ENCODE results near the gene IL12RB1. TPM values are rescaled to one million over a fixed set of nuclear protein-coding genes. Genes with fewer than 3 reads are reported as not detected.

IL12RB1 gene
- total and polyA plus RNA-seq, 2 donors (not counting 3 experiments of a cell fraction or from before 2014, with no cell fraction given): not detected

GRCh38 chr19:18058208-18059009 is 28.3 kb downstream of the IL12RB1 start:
- Histone ChIP-seq H2AFZ (ENCODE audit: low read depth, low read length) (peak overlapping the region; percentile 84), H3K36me3 (ENCODE audit: control insufficient read depth in 2 of 2, extremely low read depth in 1 of 2, insufficient read depth in 2 of 2, low read length in 2 of 2) (no peaks in the 10 kb centered on the region), H3K4me2 (ENCODE audit: insufficient read depth, low read length) (peak overlapping the region; percentile 31), H3K4me1 (ENCODE audit: control insufficient read depth, extremely low read depth, insufficient read depth, low read length) (peaks cover 5% of the 10 kb centered on the region), H4K20me1 (replicated peaks; ENCODE audit: control insufficient read depth, extremely low read depth, insufficient read depth, low read length) (no peaks in the 10 kb centered on the region), H3K27ac (ENCODE audit: insufficient read depth, low read depth, low read length) (no peak overlapping the region), H3K27me3 (ENCODE audit: control insufficient read depth in 2 of 2, insufficient read depth in 2 of 2, low read length in 2 of 2) (no peaks in the 10 kb centered on the region), H3K79me2 (ENCODE audit: control insufficient read depth, insufficient read depth, low read length) (no peaks in the 10 kb centered on the region), H3K9me3 (replicated peaks; ENCODE audit: control insufficient read depth, insufficient read depth, low read length) (no peaks in the 10 kb centered on the region), H3K4me3 (replicated peaks in 1 of 3; ENCODE audit: insufficient read depth in 1 of 3, low read depth in 1 of 3, low read length in 3 of 3) (no peak overlapping the region), H3K9me1 (replicated peaks; ENCODE audit: control insufficient read depth, extremely low read depth, insufficient read depth, low read length) (no peaks in the 10 kb centered on the region), H3K9ac (replicated peaks; ENCODE audit: extremely low read depth, insufficient read depth, low read length) (peak overlapping the region; percentile 21)
- ChIA-PET POLR2A (no interaction called here), CTCF (interaction anchor here (1.0 to 4.2 kb wide), 9 partner anchors 14 to 60 kb away, joined by 3 to 61 read pairs (median 4); partner anchors contain the start of gene ARRDC2)
- BruUV-seq (replicated peaks): no TSS peak
- intact Hi-C loops (cut with micrococcal nuclease): loop anchor here (1.0 to 5.0 kb wide), 3 partner anchors 36 to 121 kb away; no protein-coding TSS in a partner anchor
- DNase-seq (ENCODE audit: low read depth, low spot score): peak; percentile 78
- dilution Hi-C loops (cut with MboI; ENCODE audit: extremely low pct_ligation_motif_present, low sequenced_read_pairs): no loop called here
- peak; percentile 78 to 87 for TF ChIP-seq CTCF (IDR thresholded peaks at IDR 0.05; ENCODE audit: extremely low read depth in 1 of 2, insufficient read depth in 1 of 2, low read depth in 1 of 2, low read length in 2 of 2)
- no peak for TF ChIP-seq POLR2AphosphoS5 (IDR thresholded peaks at IDR 0.05; ENCODE audit: insufficient read depth, low read depth, low read length)
- peak; percentile 61 for FAIRE-seq

GRCh38 chr19:18057557-18057956 is 29.2 kb downstream of the IL12RB1 start:
- H3K9me1 ChIP-seq (replicated peaks; ENCODE audit: control insufficient read depth, extremely low read depth, insufficient read depth, low read length): no peaks in the 10 kb centered on the region
- H3K9ac ChIP-seq (replicated peaks; ENCODE audit: extremely low read depth, insufficient read depth, low read length): no peak overlapping the region
- no peaks in the 10 kb centered on the region for H3K36me3 ChIP-seq (ENCODE audit: control insufficient read depth in 2 of 2, extremely low read depth in 1 of 2, insufficient read depth in 2 of 2, low read length in 2 of 2)
- H2AFZ ChIP-seq (ENCODE audit: low read depth, low read length): no peak overlapping the region
- CTCF ChIA-PET: interaction anchor here (0.7 to 3.5 kb wide), 8 partner anchors 11 to 59 kb away, joined by 3 to 61 read pairs (median 4); partner anchors contain the start of gene ARRDC2
- no peaks in the 10 kb centered on the region for H3K9me3 ChIP-seq (replicated peaks; ENCODE audit: control insufficient read depth, insufficient read depth, low read length)
- no peaks in the 10 kb centered on the region for H3K27me3 ChIP-seq (ENCODE audit: control insufficient read depth in 2 of 2, insufficient read depth in 2 of 2, low read length in 2 of 2)
- no peaks in the 10 kb centered on the region for H3K79me2 ChIP-seq (ENCODE audit: control insufficient read depth, insufficient read depth, low read length)
- POLR2A ChIA-PET: no interaction called here
- no peak overlapping the region for H3K27ac ChIP-seq (ENCODE audit: insufficient read depth, low read depth, low read length)
- intact Hi-C loops (cut with micrococcal nuclease) (loop anchor here (5.0 kb wide), 2 partner anchors 35 to 120 kb away; no protein-coding TSS in a partner anchor), dilution Hi-C loops (cut with MboI; ENCODE audit: extremely low pct_ligation_motif_present, low sequenced_read_pairs) (no loop called here)
- no peak for TF ChIP-seq POLR2A (IDR thresholded peaks at IDR 0.05; ENCODE audit: low read depth, low read length)
- no peak for TF ChIP-seq POLR2AphosphoS5 (IDR thresholded peaks at IDR 0.05; ENCODE audit: insufficient read depth, low read depth, low read length)
- H3K4me2 ChIP-seq (ENCODE audit: insufficient read depth, low read length): no peak overlapping the region
- peaks cover 5% of the 10 kb centered on the region for H3K4me1 ChIP-seq (ENCODE audit: control insufficient read depth, extremely low read depth, insufficient read depth, low read length)
- BruUV-seq (replicated peaks): no TSS peak
- no peak overlapping the region for H3K4me3 ChIP-seq (replicated peaks in 1 of 3; ENCODE audit: insufficient read depth in 1 of 3, low read depth in 1 of 3, low read length in 3 of 3)
- no peak for DNase-seq (ENCODE audit: low read depth, low spot score)
- FAIRE-seq: no peak
- no peaks in the 10 kb centered on the region for H4K20me1 ChIP-seq (replicated peaks; ENCODE audit: control insufficient read depth, extremely low read depth, insufficient read depth, low read length)

Measured in endothelial cell of umbilical vein (primary cell).